Endothelial cell of umbilical vein (primary cell): Measurements from ENCODE around the gene CEBPA. TPM values are rescaled to one million over a fixed set of nuclear protein-coding genes. Genes with fewer than 3 reads are reported as not detected.

Experiments used
- BruUV-seq: library from RNA; stranded (reverse); fragments of 400-500 nt; replicated peaks from 2 replicates; lab custom pipeline; 2021; lab: Mats Ljungman, UMichigan
- CTCF ChIA-PET: fragments of 300-600, 350-600 bp; sonication (Branson Sonifier 250); formaldehyde crosslinking; loops from one replicate; lab custom pipeline; 2021; ENCODE audit warnings: antibody characterized with exemption, inconsistent platforms; lab: Charles Lee
- POLR2A ChIA-PET: fragments of 300-600, 350-600 bp; sonication (Branson Sonifier 250); formaldehyde crosslinking; loops from one replicate; lab custom pipeline; 2021; ENCODE audit warnings: antibody characterized with exemption, inconsistent platforms; lab: Charles Lee
- DNase-seq: peaks from one replicate; pipeline ENCODE4 v3.0.0-alpha.2; 2011; ENCODE audit warnings: low read depth, low spot score
- FAIRE-seq: peaks from 2 replicates; lab custom pipeline; 2011; peaks lifted over from hg19 to GRCh38; lab: Jason Lieb, UNC
- H2AFZ ChIP-seq: 2 replicates; pipeline ENCODE4 v1.6.0; 2012; ENCODE audit warnings: low read depth, low read length, control low read depth, inconsistent platforms
- H3K27ac ChIP-seq: 2 replicates; pipeline ENCODE4 v1.5.1; 2011; ENCODE audit warnings: low read depth, mild to moderate bottlenecking, control low read depth, low read length, moderate library complexity; ENCODE audit not compliant: insufficient read depth
- H3K27me3 ChIP-seq, 2 experiments: 2 replicates each; pipeline versions ENCODE4 v1.6.0 to v1.6.1; 2011; ENCODE audit warnings: low read length in 2 of 2, mixed read lengths in 1 of 2; ENCODE audit not compliant: control insufficient read depth in 2 of 2, insufficient read depth in 2 of 2
- H3K36me3 ChIP-seq, 2 experiments: 2 replicates in 1 of 2; 3 replicates in 1 of 2; pipeline ENCODE4 v1.5.1; 2011; ENCODE audit warnings: low read length in 2 of 2, mild to moderate bottlenecking in 1 of 2, moderate library complexity in 1 of 2; ENCODE audit not compliant: control insufficient read depth in 2 of 2, insufficient read depth in 2 of 2; ENCODE audit errors: extremely low read depth in 1 of 2
- H3K4me1 ChIP-seq: 3 replicates; pipeline ENCODE4 v1.5.1; 2011; ENCODE audit warnings: mild to moderate bottlenecking, low read length; ENCODE audit not compliant: control insufficient read depth, insufficient read depth; ENCODE audit errors: extremely low read depth
- H3K4me2 ChIP-seq: 2 replicates; pipeline ENCODE4 v1.6.1; 2011; ENCODE audit warnings: low read length, control low read depth, mixed read lengths; ENCODE audit not compliant: insufficient read depth
- H3K4me3 ChIP-seq, 3 experiments: fragments of 200-600 bp in 1 of 3; sonication (generic), shearing (Covaris generic) in 1 of 3; replicated peaks in 1 of 3; 2 replicates each; pipeline ENCODE4 v1.5.1; 2011 to 2016; ENCODE audit warnings: control low read depth in 3 of 3, low read length in 3 of 3, mild to moderate bottlenecking in 2 of 3, inconsistent platforms in 1 of 3, low read depth in 1 of 3, moderate library complexity in 1 of 3; ENCODE audit not compliant: insufficient read depth in 1 of 3
- H3K79me2 ChIP-seq: 2 replicates; pipeline ENCODE4 v1.6.0; 2012; ENCODE audit warnings: low read length, inconsistent platforms; ENCODE audit not compliant: control insufficient read depth, insufficient read depth
- H3K9ac ChIP-seq: replicated peaks from 2 replicates; pipeline ENCODE3; 2011; ENCODE audit warnings: low read length, control low read depth; ENCODE audit not compliant: insufficient read depth; ENCODE audit errors: extremely low read depth
- H3K9me1 ChIP-seq: replicated peaks from 3 replicates; pipeline ENCODE4 v1.6.0; 2011; ENCODE audit warnings: mild to moderate bottlenecking, low read length; ENCODE audit not compliant: control insufficient read depth, insufficient read depth; ENCODE audit errors: extremely low read depth
- H3K9me3 ChIP-seq: replicated peaks from 2 replicates; pipeline ENCODE4 v1.5.1; 2012; ENCODE audit warnings: low read length, inconsistent platforms; ENCODE audit not compliant: control insufficient read depth, insufficient read depth
- H4K20me1 ChIP-seq: replicated peaks from 2 replicates; pipeline ENCODE3; 2011; ENCODE audit warnings: mild to moderate bottlenecking, low read length; ENCODE audit not compliant: control insufficient read depth, insufficient read depth; ENCODE audit errors: extremely low read depth
- CTCF ChIP-seq, 2 donors: IDR thresholded peaks; 1 replicate in 1 of 2; 2 replicates in 1 of 2; pipeline ENCODE4 v1.5.1; 2011; ENCODE audit warnings: low read length in 2 of 2, mild to moderate bottlenecking in 2 of 2, moderate library complexity in 2 of 2, control low read depth in 1 of 2, inconsistent platforms in 1 of 2, low read depth in 1 of 2; ENCODE audit not compliant: insufficient read depth in 1 of 2; ENCODE audit errors: extremely low read depth in 1 of 2
- EZH2 ChIP-seq: IDR thresholded peaks from 2 replicates; pipeline ENCODE4 v1.6.1; 2012; ENCODE audit warnings: borderline replicate concordance, low read depth, mild to moderate bottlenecking, moderate library complexity, low read length, inconsistent platforms; ENCODE audit not compliant: severe bottlenecking
- FOS ChIP-seq: IDR thresholded peaks from 2 replicates; pipeline ENCODE4 v1.6.1; 2011; ENCODE audit warnings: mild to moderate bottlenecking, low read length, moderate library complexity, borderline replicate concordance; ENCODE audit not compliant: insufficient read depth
- GATA2 ChIP-seq: IDR thresholded peaks from 2 replicates; pipeline ENCODE4 v1.7.0; 2011; ENCODE audit warnings: low read depth, mild to moderate bottlenecking, moderate library complexity, mixed read lengths, low read length; ENCODE audit not compliant: insufficient read length, insufficient read depth
- JUN ChIP-seq: IDR thresholded peaks from 2 replicates; pipeline ENCODE4 v1.6.1; 2011; ENCODE audit warnings: borderline replicate concordance, low read depth; ENCODE audit not compliant: insufficient read length, insufficient read depth
- MYC ChIP-seq: IDR thresholded peaks from one replicate; pipeline ENCODE4 v1.6.1; 2011; ENCODE audit warnings: mild to moderate bottlenecking, low read depth, low read length
- POLR2A ChIP-seq: IDR thresholded peaks from 2 replicates; pipeline ENCODE4 v1.6.1; 2012; ENCODE audit warnings: low read depth, mild to moderate bottlenecking, control low read depth, low read length
- POLR2AphosphoS5 ChIP-seq: IDR thresholded peaks from 2 replicates; pipeline ENCODE4 v1.6.1; 2012; ENCODE audit warnings: low read depth, mild to moderate bottlenecking, control low read depth, low read length, moderate library complexity; ENCODE audit not compliant: insufficient read depth
- dilution Hi-C: fragments of 300-500 bp; cut with MboI; formaldehyde crosslinking; loops from one replicate; pipeline ENCODE4 v1.15.0; 2019; ENCODE audit warnings: low sequenced_read_pairs; ENCODE audit not compliant: extremely low pct_ligation_motif_present
- intact Hi-C: fragments of 100-400 bp; cut with micrococcal nuclease; formaldehyde crosslinking; loops from one replicate; pipeline ENCODE4 v1.10.0; 2022
- polyA plus RNA-seq, 4 experiments: library from polyadenylated mRNA; depleted of rRNA in 3 of 4; stranded (reverse) in 3 of 4; unstranded in 1 of 4; fragments of >200 nt; gene quantifications; 2 replicates each; pipeline versions ENCODE4 v1.2.1 to v1.2.3, GENCODE V29; 2011 to 2012; ENCODE audit warnings: missing spikeins in 1 of 4
- total RNA-seq: library from RNA; stranded (reverse); gene quantifications from 2 replicates; pipeline ENCODE4 v1.2.3, GENCODE V29; 2021
- TF ChIP-seq, protein P1 (sequence below): IDR thresholded peaks from 2 replicates; pipeline ENCODE4 v1.6.1; 2011; ENCODE audit not compliant: insufficient read depth, insufficient read length

Gene CEBPA
- total and polyA plus RNA-seq, 2 donors (not counting 3 experiments of a cell fraction or from before 2014, with no cell fraction given) = 0.06 TPM; not detected in 1

DNA sequence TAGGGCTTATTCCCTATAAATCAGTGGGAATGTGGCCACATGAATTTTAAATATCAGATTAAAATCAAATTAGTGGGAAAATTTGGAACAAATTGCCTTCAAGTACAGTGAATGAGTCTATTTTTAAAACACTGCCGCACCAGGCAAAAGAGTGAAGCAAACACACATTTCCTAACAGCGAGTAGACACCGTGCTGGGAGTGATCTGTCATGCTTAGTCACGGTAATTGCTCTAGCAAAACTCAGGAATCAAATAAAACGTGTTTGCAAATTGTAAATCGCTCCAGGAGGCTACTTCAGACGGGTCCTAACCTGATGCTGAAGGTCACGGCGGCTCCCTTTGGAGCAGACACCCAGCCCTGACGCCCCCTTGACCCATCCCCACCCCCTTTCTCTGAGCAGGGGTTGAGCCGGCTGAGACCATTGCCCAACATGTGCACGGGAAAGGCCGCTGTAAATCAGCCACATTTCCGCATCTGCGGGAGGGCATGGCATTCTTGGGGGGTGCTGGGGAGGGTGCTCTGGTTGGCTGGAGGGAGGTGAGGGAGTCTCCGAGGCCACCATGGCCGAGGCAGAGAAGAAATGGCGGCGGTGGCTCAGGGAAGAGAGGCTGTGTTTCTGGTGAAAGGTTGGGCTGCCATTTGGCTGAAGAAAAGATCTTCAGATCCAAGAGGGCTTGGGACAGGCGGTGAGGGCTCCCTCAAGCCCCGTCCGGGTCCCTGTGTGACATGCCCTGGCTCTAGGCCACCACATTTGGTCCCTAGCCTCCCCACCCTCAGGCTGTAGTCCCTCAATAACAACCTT lies 8.9 kb downstream of the CEBPA start:
- DNase-seq = no peak
- H3K27me3 ChIP-seq = peaks cover 0 to 4% of the 10 kb centered on the region in 2 experiments
- dilution Hi-C loops (no loop called here), intact Hi-C loops (no loop called here)
- no peaks in the 10 kb centered on the region for H3K4me1 ChIP-seq
- H3K79me2 ChIP-seq = no peaks in the 10 kb centered on the region
- H4K20me1 ChIP-seq = no peaks in the 10 kb centered on the region
- ChIA-PET CTCF (interaction anchor here (2.3 kb wide), 1 partner anchor 9 kb away, joined by 9 read pairs; the partner anchor contains the start of gene CEBPA), POLR2A (no interaction called here)
- H3K9ac ChIP-seq = no peak overlapping the region
- no peaks in the 10 kb centered on the region for H3K9me3 ChIP-seq
- BruUV-seq = no TSS peak
- H2AFZ ChIP-seq = no peak overlapping the region
- no peak overlapping the region for H3K27ac ChIP-seq
- no peaks in the 10 kb centered on the region for H3K36me3 ChIP-seq
- no peak overlapping the region for H3K4me2 ChIP-seq
- TF ChIP-seq GATA2 (no peak), CTCF (IDR thresholded peaks at IDR 0.05; ENCODE audit: extremely low read depth in 1 of 2, insufficient read depth in 1 of 2, low read depth in 1 of 2, low read length in 2 of 2) (no peak), POLR2A (no peak), JUN (no peak), POLR2AphosphoS5 (no peak), MYC (no peak), FOS (no peak), EZH2 (no peak)
- TF ChIP-seq, protein P1, sequence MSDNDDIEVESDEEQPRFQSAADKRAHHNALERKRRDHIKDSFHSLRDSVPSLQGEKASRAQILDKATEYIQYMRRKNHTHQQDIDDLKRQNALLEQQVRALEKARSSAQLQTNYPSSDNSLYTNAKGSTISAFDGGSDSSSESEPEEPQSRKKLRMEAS = no peak
- no peaks in the 10 kb centered on the region for H3K9me1 ChIP-seq
- no peak overlapping the region for H3K4me3 ChIP-seq
- no peak for FAIRE-seq
